Stimulated activated CD4-positive, alpha-beta T cell treated with anti-CD3 and anti-CD28 coated beads, Interleukin-15, amount 100 ng/mL, for 24 hours (primary cell): Measurements from ENCODE around the gene LHPP.

Source experiments
- DNase-seq: peaks from one replicate; pipeline ENCODE4 v3.0.0-alpha.2; 2020

The LHPP gene

DNA sequence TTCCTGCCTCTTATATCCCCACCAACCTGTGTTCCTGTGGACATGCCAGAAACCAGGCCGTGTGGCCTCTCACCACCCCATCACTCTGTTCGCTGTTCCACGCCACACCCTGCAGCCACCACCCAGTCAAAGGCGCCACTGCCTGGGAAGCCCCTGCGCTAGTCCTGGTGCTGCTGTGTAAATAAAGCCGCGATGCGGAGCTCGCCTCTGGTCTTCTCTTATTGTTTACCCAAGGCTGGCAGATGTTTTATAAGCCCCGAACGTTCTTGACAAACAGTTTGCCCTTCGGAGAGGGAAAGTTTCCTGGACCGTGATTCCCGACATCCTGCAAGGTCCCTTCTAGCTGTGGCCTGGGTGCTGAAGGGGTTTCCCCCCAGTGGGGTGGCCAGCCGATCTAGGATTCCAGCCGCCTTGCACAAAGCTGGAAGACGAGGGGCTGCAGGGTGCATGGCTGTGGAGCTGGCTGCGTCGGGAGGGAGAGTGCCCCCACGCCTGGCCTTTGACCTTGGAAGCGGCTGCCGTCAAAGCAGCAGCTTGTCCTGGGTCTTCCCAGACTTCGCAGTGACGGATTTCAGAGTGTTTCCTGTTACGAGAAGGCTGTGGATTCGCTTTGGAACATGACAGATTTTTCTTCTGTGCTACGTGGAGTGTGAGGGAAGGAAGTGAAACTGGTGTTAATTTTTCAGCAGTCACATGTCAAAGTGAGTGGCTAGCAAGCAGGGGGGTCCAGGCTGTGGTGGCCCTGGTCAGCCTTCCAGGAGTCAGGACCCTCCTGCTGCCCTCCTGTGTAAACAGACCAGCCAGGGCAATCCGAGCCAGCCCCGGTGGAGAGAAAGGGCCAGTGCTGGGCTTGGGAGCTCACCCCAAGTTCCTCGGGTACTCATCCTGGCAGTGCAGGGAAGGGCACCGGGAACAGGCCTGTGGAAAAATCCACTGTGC is 61.6 kb downstream of the LHPP start:
- DNase-seq: no peak

DNA sequence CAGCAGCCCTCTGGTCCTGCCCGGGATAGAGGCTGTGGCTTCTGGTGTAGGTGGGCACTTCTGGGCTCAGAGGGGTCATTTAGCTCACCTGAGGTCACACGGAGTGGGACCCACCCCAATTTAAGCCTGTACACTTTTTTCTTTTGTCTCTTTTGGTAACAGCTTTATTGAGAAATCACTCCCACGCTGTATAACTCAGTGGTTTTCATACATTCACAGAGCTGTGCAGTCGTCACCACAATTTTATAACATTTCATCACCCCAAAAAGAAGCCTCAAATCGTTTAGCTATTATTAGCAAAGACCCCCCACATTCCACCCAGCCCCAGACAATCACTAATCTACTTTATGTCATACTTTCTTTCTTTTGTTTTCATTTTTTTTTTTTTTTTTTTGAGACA is 62.3 kb downstream of the LHPP start:
- no peak for DNase-seq

DNA sequence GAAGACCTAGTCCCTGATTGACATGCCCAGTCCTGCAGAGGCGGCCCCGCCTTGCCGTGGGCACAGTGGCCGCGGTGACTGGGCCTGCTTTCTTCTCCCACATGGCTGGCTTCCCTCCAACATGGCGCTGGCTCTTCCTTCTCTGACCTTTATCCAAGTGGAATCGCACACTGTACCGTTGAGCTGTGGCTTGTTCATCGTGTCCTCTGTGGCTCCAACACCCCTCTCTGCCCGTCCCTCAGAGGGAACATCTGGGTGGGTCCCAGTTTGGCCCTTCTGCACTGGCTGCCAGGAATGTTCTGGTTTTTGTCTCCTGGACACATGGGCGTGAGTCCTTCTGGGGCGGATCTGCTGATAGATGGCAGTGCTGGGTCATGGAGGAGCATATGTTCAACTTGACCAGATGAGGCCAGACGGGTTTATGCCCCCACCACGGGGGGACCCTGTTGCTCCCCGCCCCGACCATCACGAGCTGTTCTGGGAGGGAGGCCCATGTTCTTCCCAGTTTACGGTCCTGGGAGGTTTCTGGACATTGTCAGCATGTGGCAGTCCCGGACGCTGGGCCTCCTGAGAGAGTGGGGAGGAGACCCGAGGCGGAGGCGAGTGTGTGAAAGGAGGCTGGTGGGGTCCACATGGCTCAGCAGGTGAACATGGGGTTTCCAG is 63.5 kb downstream of the LHPP start:
- no peak for DNase-seq

DNA sequence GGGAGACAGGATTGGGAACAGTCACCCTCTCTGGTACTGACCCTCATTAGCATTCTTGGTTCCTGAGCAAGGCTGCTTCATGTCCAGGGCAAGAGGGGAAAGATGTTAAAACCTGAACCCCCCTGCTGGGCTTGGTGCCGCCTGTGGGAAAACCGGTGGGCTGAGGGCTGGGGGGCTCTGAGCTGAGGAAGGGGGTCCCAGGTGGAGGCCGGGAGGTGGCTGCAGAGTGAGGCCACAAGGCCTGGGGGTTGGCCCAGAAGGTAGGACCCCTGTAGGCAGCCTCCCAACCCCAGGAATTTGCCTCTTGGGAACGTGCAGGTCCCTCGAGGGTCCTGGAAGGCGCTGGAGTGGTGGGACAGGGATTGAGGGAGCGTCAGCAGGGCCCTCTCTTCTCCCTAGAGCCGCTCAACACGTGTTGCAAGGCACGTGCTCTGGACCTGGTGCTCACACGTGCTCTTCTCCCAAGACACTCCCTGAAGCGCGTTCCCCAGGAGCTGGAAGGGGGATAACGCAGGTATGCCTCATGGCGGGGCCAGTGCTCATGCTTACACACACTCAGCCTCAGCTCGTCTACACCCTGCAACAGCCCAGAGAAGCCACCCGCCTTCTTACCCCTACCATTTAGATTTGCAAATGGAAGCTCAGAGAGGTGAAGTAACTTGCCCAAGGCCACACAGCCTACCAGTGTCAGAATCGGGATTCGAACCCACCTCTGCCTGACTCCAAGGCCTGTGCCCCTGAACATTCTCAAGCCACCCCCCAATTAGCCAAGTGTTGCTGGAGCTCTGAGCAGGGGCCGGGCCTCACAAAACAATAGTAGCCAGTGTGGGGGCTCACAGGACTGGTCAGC is 64.4 kb downstream of the LHPP start:
- DNase-seq: no peak

DNA sequence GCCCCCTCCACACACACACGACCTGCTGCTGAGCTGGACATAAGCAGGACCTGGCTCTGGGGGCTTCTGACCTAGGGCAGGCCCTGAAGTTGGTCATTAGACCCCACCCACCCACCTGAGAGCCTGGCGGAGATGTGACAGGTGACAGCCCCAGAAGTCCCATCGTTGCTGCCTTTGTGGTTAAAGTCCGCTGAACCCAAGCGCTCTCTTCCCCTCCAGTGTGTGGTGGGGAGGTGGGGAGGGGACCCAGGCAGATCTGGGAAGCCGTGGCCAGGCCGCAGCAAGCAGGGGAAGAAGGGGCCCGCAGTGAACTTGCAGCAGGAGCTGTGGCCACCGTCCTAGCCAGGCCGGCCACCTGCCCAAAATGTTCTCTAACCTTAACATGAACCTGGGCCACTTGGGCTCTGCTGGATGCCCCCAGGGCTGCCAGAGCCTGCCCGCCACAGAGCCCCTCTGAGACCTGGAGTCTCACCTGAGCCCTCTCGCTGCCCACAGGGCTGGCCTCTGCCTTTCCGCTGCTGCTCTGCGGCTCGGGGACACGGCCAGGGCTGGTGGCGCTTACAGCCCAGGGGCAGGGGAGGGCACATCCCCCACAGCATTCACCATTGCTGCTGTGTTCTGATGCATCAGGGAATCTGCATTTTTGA is 65.1 kb downstream of the LHPP start:
- DNase-seq: no peak

DNA sequence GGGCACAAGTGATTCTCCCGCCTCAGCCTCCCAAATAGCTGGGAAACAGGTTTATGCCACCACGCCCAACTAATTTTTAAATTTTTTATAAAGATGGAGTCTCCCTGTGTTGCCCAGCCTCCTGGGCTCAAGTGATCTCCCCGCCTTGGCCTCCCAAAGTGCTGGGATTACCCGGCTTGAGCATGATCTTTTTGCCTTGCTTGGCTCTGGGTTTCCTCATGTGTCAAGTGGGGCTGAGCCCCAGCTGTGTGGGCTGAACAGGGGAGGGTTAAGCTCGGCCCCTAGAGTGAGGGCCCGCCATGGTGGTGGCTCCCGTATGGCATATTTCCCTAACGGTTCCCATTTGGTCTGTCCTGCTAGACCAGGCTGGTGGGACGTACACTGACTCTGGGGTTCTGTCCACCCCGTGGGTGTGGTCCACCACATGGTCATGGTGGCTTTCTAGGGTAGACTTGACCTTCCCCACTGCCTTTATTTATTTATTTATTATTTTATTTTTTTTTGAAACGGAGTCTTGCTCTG is 66.3 kb downstream of the LHPP start:
- DNase-seq: no peak

DNA sequence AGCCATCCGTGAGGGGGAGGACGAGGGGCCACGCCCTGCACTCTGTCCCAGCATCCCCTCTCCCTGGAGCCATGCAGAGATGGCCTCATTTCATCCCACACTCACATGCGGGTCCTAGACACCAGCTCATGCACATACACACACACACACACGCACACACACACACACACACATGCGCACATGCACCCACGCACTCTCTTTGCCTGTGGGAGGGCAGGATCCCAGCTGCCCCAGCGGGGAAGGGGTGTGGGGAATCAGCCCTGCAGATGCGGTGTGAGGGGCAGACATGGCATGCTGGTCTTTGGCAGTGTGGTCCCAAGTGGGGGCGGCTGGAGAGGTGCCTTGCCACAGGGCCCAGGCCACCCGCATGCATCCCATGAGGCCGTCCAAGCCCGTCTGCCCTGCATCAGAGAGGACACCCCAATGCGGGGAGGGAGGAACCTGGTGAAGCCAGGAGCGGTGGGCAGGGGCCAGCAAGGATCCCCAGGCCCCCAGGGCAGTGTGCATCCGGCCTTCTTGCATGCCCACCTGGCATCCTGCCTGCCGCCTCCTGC is 68.1 kb downstream of the LHPP start:
- no peak for DNase-seq

DNA sequence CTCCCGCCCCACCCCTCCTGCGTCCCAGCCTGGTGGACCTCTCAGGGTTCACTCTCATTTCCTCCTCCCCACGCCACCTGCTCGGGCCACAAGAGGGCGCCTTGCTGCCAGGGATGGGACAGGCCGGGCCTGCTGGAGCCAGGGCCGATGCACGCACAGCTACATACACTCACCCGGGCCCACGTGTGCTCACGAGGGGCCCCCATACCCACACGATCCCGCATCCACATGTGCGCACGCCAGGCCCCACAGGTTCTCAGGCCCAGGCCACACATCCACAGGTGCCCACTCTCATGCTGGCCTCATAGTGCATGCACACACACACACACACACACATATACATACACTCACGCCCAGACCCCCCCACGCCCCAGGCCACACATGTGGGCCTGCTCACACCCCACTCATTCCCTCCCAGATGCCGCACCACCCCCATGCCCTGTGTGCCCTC is 68.6 kb downstream of the LHPP start:
- DNase-seq: peak; percentile 90

DNA sequence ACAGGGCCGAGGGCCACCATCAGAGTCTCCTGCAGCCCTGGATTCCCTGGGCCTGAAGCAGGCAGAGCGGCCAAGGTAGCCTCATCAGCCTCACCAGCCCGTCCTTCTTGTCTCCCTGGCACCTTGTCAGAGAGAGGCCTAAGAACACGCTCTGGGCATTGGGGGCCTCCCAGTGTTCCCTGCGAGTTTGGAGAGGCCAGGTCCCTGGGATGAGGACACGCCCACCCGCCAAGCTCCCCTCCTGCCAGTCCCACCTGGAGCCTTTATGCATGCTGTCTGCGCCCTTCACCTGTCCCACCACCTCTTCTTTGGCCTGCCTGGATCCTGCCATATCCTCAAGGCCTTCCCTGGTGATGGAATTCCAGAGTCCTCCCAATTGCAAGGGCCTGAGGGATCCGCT is 69.2 kb downstream of the LHPP start:
- no peak for DNase-seq

DNA sequence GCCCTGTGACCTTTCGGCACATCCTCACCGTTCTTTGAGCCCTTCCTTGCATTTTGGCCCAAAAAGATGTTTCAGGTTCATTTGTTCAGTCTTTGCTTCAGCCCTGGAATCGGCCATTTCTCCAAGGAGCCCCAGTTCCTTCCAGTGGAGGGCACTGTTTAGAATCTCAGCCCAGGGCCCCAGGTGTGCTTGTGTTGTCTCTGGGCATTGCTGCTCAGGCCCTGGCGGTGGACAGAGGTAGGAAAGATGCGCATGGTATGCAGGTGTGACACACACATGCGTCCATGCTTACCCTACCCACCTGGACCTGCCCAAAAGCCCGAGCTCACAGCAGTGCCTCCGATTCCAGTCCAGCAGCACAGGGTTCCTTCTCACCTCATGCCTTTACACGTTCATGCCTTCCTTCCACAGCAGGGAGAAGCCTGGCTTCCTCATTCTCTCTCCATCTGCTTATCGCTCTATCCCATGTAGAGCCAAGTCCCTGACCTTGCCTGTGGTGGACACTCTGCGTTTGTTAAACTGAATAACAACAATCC is 70.6 kb downstream of the LHPP start:
- DNase-seq: no peak

DNA sequence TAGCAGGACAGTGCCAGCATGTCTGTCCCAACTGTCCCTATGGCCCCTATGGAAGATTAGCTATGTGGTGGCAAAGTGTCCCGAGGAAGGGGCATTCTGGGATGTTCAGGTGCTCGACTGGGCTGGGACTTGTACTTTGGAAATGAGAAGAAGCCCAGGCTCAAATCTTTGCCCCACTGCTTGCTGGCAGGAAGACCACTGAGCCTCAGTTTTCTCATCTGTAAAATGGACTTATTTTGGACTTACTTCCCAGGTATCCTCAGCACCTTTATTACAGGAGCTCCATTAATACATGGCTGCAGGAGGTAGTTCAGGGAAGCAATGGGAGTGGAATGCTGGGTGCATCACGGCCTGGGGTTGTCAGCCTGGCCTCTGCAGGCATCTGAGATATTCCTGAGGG is 71.2 kb downstream of the LHPP start:
- DNase-seq: no peak

DNA sequence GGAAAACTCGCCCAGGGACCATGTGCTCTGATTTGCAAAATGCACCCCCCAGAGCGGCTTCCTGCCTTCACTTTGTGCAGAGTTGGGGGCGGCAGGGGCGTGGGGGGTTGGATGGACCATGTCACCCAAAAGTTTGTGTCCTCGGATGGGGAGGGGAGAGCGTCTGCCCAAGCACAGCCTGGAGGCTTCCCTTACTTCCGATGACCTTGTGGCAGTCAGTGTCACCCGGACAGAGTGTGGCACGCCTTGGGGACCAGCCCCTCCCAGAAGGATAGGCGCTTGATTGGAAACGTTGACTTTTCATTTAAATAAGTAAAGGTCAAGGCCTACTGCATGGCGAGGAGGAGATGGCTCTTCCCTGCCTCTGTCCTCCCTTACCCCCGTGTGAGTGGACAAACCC is 71.6 kb downstream of the LHPP start:
- DNase-seq: no peak

DNA sequence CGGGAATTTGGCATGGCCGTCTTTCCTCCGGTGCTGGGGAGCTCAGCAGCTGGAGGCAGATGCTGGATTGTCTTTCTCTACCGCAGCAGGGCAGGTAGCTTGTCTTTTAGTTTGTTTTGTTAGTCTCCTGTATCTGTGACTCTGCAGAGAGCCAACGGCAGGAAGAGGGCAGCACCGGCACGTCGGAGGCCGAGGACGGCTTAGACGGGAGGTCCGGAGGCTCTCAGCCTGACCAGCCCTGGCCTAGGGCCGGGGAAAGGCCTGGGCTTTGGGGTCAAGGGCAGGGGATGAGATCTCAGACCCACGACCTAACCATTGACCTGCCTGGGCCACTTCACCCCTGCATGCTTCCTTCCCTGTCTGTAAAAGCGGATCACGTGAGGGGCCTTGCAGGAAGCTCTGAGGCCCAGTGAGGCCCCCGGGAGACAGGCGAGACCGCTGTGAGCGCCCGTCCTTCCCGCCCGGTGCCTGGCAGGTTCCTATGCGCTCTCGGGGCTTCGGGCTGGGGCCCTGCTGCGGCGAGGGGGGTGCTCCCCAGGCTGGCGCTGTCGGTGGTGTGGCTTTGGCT is 72.7 kb downstream of the LHPP start:
- no peak for DNase-seq

DNA sequence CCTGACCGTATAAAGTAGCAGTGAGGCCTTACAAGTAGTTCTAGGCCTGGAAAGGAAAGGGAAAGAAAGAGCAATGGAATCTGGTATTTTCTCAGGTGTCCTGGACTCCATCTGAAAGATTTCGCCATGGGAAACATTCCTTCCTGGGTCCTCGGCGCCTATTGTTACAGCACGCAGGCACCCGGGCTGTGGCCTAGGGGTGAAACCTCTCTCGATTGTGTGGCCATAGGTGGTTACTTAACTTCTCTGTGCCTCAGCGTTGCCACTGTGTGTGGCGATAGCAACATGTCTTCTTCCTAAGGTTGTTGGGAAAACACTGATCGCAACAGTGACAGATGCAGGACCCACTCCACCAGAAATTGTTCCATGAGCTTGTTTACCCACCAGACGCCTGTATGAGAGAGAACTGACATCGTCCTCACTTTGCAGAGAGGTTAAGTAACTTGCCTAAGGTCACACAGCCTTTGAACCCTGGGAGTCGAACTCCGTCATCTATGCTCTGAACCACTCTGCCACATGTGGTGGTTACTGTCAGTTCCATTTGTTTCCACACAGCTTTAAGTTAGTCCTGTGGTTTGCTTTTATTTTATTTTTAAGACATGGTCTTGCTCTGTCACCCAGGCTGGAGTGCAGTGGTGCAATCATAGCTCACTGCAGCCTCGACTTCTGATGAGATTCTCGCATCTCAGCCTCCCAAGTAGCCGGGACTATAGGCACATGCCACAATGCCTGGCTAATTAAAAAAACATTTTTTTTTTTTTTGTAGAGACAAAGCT is 73.4 kb downstream of the LHPP start:
- no peak for DNase-seq

DNA sequence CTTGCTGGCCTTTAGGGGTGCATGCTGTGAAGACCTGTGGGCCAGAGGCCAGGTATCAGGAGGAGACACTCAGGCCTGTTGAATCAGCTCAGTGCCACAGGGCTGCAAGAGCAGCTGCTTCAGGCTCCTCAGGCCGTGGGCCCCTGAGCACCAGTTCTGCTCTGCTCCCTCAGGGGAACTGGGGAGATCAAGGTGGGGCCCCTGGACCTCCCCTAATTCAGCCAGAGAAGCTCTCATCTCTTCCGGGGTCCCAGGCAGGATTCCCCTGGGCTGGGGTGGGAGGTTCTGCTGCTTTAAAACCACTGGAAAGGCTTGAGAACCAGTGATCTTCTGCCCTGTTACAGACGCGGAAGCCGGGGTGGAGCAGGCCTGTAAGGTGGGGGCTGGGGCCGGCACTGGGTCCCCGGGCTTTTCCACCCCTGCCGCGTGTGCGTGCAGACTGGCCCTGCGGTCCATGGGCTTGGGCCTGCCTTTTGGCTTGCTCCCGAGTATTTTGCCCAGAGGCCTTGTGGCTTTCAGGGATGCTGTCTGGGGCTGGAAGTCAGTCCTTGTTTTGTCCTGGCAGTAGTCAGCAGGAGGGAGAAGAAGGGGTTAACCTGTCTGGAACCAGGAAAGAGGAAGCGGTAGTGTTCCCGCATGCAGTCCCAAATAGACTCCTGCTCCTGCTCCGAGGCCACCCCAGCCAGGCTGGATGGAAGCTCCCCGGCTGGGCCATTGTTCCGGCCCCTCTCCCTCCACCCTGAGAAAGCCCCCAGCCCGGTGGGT is 74.3 kb downstream of the LHPP start:
- DNase-seq: no peak

DNA sequence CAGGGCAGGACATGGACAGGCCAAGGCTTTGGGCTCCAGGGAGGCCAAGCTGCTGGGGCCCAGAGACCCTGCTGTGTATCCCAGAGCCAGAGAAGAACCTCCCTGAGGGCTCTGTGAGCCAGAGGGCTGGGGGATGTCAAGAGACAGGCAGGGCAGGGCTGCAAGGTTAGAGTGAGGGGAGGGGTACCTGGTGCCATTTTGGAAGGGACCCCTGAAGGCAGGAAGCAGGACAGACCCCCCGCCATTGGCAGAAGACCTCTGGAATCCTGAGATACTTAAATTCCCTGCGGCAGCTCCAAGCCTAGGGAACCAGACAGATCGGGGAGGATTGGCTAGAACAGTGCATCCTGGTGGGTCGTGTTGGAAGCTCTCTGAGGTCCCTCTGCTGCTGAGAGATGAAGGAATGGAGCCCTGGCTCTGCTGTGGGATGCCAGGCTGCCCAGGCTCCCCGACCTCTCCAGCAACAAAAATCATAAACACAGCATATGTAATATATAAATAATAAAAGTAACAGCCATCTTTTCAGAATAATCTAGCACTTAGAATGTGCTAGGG is 75.0 kb downstream of the LHPP start:
- DNase-seq: no peak

DNA sequence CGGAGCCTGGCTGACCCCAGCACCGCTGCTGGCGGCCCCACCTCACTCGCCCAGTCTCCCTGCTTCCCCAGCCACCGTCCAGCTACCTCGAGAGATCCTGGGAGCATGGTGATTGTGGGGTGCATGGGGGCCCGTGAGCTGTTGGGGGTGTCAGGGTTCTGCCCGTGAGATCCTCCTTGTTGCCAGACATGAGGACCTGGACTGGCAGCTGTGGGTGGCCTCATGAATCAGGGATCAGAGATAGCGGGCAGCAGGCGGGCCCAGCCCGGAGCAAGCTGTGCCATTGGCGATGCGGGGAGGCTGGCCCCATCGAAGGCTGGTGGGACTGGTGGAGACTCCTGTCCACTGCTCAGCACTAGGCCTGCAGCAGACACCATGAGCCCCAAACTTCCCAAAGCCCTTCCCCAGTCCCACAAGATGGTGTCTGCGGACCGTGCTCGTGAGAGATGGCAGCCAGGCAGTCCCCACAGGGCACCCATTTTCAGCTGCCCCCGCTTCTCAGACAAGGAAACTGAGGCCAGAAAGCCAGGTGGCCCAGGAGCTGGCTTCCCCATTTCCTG is 75.6 kb downstream of the LHPP start:
- no peak for DNase-seq

DNA sequence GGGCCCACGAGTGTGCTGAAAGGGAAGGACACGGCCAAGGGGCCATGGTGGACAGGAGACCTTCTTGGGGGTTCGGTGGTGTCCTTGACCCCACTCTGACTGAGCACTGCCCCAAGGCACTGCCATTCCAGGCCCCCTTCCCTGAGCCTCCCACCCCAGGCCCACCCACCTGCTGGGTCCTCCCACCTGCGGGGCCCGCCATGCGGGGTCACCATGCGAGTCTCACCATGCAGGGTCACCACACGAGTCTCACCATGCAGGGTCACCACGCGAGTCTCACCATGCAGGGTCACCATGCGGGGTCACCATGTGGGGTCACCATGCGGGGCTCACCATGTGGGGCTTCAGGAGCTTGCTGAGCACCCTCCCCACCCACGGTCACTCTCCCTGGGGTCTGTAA is 76.3 kb downstream of the LHPP start:
- DNase-seq: no peak

DNA sequence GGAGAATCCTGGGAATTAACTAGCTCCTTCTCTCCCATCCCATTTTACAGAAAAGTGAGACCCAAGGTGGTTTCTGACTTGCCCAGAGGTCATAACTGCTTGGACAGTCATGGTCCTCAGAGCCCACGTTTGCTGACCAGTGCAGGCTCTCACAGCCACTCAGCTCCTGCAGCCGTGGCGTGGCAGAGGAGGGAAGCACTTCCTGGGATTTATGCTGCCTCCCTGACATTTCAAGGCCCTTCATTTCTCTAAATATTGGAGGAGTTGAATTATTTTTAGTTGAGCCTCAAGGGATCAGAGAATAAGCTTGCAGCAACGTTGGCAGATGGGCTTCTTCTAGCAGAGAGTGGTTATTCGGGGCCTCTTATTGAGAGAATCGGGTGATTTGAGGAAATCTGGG is 77.1 kb downstream of the LHPP start:
- DNase-seq: no peak
